HUES64 (cell line): ENCODE data around the gene RET.

Source experiments
- H3K27ac ChIP-seq: 2 replicates; pipeline ENCODE4 v1.7.0; 2013; ENCODE audit warnings: low read depth, low read length, inconsistent platforms
- H3K27me3 ChIP-seq: 2 replicates; pipeline ENCODE4 v1.6.1; 2013; ENCODE audit warnings: mild to moderate bottlenecking, low read length; ENCODE audit not compliant: insufficient read depth
- H3K36me3 ChIP-seq: 2 replicates; pipeline ENCODE4 v1.6.1; 2013; ENCODE audit warnings: mild to moderate bottlenecking, low read length; ENCODE audit not compliant: insufficient read depth
- H3K4me1 ChIP-seq: 2 replicates; pipeline ENCODE4 v1.6.1; 2013; ENCODE audit warnings: mild to moderate bottlenecking, low read length, moderate library complexity; ENCODE audit not compliant: insufficient read depth
- H3K4me3 ChIP-seq: 2 replicates; pipeline ENCODE4 v1.5.1; 2013; ENCODE audit warnings: mild to moderate bottlenecking, low read length, moderate library complexity
- H3K9ac ChIP-seq: 2 replicates; pipeline ENCODE4 v1.6.1; 2013; ENCODE audit warnings: mild to moderate bottlenecking, low read depth, low read length
- H3K9me3 ChIP-seq: 2 replicates; pipeline ENCODE4 v1.6.1; 2013; ENCODE audit warnings: low read depth, low read length; ENCODE audit not compliant: insufficient read depth
- WGBS: fragments of 150-250, 120-280 bp; methylation state at CpG from one replicate; pipeline ENCODE4 v1.1.7; 2013; ENCODE audit warnings: missing lambda C conversion rate; 5-methylcytosine and 5-hydroxymethylcytosine counted together

RET gene

DNA sequence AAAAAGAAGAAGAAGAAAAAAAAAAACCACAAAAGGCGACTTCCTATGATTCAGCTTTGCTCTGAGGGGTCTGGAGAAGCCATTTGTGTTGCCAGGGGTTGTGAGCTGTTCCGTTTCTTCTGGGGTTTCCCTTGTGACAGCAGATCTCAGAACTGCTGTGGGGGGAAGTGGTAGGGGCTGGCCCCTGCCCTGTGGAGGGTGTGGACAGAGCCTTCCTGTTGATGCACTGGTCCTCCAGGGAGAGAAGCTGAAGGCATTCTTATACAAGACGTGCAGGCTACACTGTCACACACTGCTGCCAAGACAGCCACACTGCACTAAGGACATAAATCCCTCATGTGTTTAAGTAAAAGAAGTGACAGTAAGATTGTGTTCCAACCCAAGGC is 44.1 kb downstream of the RET start:
- Histone ChIP-seq H3K36me3 (no peaks in the 10 kb centered on the region), H3K4me1 (no peaks in the 10 kb centered on the region), H3K27ac (no peak overlapping the region), H3K9ac (no peak overlapping the region), H3K27me3 (no peaks in the 10 kb centered on the region), H3K9me3 (no peaks in the 10 kb centered on the region), H3K4me3 (no peak overlapping the region)
- 85% methylated on average over 3 of the region's 3 CpGs for WGBS

DNA sequence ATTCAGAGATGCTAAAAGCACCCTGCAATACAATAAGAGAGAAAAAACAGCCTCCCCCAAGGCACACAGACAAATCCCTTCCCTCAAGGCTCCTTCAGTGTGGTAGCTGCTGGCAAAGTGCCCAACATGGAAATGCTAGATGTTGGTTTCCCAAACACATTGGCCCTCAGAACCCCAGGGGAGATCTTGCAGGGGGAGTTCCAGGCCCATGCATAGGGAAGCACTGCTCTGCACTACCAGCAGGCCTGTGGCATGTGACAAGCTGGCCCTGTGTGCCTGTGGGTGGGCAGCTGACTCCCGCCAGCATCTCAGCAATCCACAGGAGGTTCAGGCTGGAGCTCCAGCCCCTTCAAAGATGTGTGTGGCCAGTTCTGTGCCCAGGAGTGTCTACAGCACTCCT is 44.6 kb downstream of the RET start:
- no peaks in the 10 kb centered on the region for H3K27me3 ChIP-seq
- no peak overlapping the region for H3K9ac ChIP-seq
- no peak overlapping the region for H3K27ac ChIP-seq
- no peak overlapping the region for H3K4me3 ChIP-seq
- no peaks in the 10 kb centered on the region for H3K4me1 ChIP-seq
- H3K9me3 ChIP-seq: no peaks in the 10 kb centered on the region
- 96% methylated on average over 1 of the region's 1 CpG for WGBS
- no peaks in the 10 kb centered on the region for H3K36me3 ChIP-seq

DNA sequence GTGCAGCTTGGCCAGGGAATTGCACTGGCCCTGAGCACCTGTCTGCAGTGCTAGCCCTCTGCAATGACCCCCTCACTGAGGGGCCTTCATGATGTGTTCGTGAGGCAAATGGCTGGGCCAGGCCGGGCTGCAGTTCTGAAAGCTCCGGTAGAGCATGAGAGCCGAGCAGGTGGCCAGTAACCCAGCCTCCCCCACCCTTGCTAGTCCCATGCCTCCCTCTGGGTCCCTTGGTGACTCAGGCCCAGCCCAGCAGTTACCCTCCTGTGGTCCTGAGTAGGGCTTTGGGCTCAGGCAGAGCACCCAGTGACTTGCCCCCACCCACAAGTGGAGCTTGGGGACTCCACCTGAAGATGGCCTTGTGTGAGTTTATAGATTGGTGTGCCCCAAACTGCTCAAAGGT is 45.2 kb downstream of the RET start:
- Histone ChIP-seq H3K4me1 (no peaks in the 10 kb centered on the region), H3K27ac (no peak overlapping the region)
- WGBS: 93% methylated on average over 4 of the region's 4 CpGs

DNA sequence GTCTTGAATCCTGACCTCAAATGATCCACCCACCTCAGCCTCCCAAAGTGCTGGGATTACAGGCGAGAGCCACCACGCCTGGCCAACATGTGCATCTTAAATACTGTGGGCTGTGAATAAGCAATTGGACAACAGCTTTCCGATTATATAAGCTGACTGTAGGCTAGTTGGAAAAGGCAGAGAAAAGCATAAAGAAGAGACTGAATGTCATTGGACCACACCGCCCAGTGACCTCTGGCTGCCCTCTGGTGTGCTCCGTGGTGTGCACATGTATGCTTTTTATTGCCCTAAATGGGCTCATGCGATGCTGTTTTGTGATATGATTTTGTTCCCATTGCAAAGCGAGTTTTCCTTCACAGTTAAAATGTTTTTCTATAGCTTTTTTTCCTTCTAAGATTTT is 46.0 kb downstream of the RET start:
- 93% methylated on average over 7 of the region's 7 CpGs for WGBS
- H3K27ac ChIP-seq: no peak overlapping the region
- no peaks in the 10 kb centered on the region for H3K27me3 ChIP-seq

More for the DNA sequence above, 45.2 kb downstream of the RET start:
- Histone ChIP-seq H3K9ac (no peak overlapping the region), H3K36me3 (no peaks in the 10 kb centered on the region), H3K9me3 (no peaks in the 10 kb centered on the region), H3K27me3 (no peaks in the 10 kb centered on the region), H3K4me3 (no peak overlapping the region)

DNA sequence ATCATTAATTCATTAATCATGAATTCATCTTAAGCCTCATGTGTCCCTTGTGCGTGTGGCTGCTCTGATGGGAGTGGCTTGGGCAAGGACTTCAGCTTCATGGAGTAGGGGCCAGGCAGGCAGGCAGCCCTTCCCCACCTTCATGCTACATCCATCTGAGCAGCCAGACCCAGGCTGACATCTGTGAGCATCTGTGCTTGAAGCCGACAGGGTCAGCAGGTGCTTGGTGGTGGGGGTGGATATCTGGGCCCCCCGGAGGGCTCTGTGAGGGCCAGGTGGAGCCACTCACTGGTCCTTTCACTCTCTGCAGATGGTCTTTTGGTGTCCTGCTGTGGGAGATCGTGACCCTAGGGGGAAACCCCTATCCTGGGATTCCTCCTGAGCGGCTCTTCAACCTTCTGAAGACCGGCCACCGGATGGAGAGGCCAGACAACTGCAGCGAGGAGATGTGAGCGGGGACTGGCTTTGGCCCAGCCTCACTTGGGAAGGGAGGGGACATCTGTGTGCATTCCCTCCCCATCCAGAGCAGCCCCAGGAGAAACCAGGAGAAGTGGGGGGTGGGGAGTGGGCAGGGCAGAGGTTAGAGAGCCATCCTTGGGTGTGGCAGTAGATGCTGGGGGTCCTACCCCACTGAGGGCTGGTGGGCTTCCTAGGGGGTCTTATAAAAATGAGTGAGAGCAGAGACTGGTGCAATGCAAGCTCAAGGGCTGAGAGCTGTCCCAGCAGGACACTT is 46.7 kb downstream of the RET start:
- Histone ChIP-seq H3K9me3 (no peaks in the 10 kb centered on the region), H3K9ac (no peak overlapping the region), H3K27ac (no peak overlapping the region), H3K27me3 (no peaks in the 10 kb centered on the region), H3K36me3 (no peaks in the 10 kb centered on the region), H3K4me1 (no peaks in the 10 kb centered on the region), H3K4me3 (no peak overlapping the region)
- 96% methylated on average over 9 of the region's 9 CpGs for WGBS

More for the DNA sequence above, 46.0 kb downstream of the RET start:
- H3K36me3 ChIP-seq: no peaks in the 10 kb centered on the region
- no peaks in the 10 kb centered on the region for H3K4me1 ChIP-seq
- no peak overlapping the region for H3K4me3 ChIP-seq
- H3K9ac ChIP-seq: no peak overlapping the region
- H3K9me3 ChIP-seq: no peaks in the 10 kb centered on the region

DNA sequence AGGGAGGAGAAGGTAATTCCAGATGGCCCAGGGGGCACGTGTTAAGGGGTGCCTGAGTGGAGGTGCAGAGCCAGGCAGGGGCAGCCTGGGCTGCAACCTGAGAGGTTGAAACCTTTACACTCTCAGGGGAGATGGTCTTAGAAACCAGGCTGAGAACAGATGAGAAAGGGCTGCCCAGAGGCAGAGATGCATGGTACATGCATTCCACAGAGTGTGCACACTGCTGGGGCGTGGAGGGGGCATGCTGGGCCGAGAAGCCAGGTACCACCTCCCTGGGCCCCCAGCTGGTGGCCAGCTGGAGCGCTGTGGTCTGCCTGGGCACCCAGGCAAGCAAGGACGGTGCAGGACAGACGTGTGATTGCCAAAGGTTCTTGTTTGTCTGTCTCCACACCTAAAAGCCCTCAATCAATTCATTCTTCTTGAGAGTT is 47.2 kb downstream of the RET start:
- Histone ChIP-seq H3K27me3 (no peaks in the 10 kb centered on the region), H3K36me3 (no peaks in the 10 kb centered on the region), H3K9ac (no peak overlapping the region), H3K9me3 (no peaks in the 10 kb centered on the region), H3K4me3 (no peak overlapping the region), H3K27ac (no peak overlapping the region), H3K4me1 (0 out of 2 replicates have a peak, but pooled peaks cover 1% of the 10 kb centered on the region)
- WGBS: 93% methylated on average over 6 of the region's 6 CpGs

DNA sequence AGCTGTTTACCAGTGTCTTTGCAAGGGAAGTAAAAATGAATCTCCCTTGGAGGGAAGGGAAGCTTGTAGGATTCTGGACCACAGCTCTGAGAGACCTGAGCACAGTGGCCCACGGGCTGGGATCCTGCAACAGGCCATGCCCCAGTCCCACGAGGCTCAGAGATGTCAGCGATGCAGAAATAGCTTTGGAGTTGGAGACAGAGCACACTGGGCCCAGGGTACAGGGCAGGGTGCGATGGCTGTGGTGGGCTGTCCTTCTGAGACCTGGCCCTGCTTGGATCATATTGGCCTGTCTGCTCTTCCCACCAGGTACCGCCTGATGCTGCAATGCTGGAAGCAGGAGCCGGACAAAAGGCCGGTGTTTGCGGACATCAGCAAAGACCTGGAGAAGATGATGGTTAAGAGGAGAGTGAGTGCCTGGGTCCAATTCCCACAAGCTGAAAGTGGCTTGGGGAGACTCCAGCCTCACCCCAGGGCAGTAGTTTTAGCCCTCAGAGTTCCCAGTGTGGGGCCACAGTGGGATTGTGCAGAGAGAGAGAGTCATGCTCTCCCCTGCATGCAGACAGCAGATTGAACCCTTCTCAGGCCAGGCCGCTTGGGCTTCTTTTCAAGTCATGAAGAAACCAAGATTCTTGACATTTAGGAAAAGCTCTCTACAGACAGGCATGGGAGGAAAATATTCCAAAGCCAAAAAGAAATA is 47.9 kb downstream of the RET start:
- H3K4me3 ChIP-seq: no peak overlapping the region
- no peaks in the 10 kb centered on the region for H3K27me3 ChIP-seq
- no peaks in the 10 kb centered on the region for H3K9me3 ChIP-seq
- 0 out of 2 replicates have a peak, but pooled peaks cover 5% of the 10 kb centered on the region for H3K4me1 ChIP-seq
- 86% methylated on average over 9 of the region's 9 CpGs for WGBS
- no peak overlapping the region for H3K9ac ChIP-seq
- H3K36me3 ChIP-seq: no peaks in the 10 kb centered on the region
- H3K27ac ChIP-seq: no peak overlapping the region

DNA sequence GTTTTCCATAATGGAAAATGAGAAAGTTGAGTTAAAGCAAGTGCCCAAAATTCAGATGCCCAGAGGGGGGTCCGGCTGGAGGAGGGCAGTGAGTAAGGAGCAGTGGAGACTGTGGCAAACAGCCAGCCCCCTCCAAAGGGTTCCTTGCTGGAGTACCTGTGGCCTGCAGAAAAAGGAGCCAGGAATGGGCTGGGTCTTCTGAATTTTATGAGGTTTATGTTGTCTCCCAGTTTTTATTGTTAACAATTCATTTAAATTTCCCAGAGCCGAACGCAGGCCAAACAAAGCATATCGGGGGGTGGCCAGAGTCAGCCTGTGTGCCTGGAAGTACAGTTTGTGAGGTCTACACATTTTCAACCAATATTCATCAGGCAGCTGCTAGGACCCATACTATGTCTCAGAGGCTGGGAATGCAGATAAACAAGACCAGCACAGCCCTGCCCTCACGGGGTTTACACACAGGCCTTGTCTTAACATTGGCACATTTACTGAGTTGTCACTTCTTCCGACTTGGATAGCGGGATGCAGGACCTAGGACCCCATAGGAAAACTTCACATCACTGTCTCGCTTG is 48.5 kb downstream of the RET start:
- Histone ChIP-seq H3K9me3 (no peaks in the 10 kb centered on the region), H3K27me3 (no peaks in the 10 kb centered on the region), H3K9ac (no peak overlapping the region), H3K36me3 (no peaks in the 10 kb centered on the region), H3K27ac (no peak overlapping the region), H3K4me3 (no peak overlapping the region), H3K4me1 (0 out of 2 replicates have a peak, but pooled peaks cover 5% of the 10 kb centered on the region)
- 96% methylated on average over 8 of the region's 8 CpGs for WGBS

DNA sequence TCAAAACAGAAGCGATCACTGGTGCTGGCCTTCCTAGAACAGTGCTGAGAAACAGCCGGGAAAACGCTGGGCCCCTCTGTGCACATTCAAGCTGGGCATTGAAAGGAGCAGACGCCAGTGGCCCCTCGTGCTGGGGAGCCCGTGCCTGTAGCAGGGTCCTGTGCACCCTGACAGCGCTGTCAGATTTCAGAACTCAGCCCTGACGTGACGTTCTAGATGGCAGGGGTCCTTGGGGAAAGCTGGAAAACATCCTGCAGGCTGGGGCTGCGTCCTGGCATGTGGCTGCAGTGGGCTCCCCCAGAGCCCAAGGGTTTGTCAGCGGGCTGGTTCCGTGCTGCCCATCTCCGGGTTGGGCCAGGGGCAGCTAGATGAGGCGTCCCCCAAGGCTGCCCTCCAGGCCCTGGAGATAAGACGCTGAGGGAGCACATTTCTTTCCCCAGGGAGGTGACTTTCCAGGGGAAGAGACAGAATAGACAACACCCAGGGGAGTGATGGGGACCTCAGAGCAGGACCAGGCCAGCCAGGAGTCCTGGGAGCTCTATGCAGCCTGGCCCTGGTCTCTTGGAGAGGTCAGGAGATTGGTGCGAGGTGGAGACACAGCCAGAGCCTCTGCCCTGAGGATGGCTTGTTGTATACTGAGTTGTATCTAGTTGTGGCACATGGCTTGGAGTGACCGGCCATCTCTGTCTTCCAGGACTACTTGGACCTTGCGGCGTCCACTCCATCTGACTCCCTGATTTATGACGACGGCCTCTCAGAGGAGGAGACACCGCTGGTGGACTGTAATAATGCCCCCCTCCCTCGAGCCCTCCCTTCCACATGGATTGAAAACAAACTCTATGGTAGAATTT is 49.2 kb downstream of the RET start:
- H3K27me3 ChIP-seq: no peaks in the 10 kb centered on the region
- H3K4me3 ChIP-seq: no peak overlapping the region
- no peak overlapping the region for H3K27ac ChIP-seq
- no peaks in the 10 kb centered on the region for H3K36me3 ChIP-seq
- WGBS: 92% methylated on average over 23 of the region's 23 CpGs
- no peaks in the 10 kb centered on the region for H3K9me3 ChIP-seq
- 0 out of 2 replicates have a peak, but pooled peaks cover 5% of the 10 kb centered on the region for H3K4me1 ChIP-seq
- no peak overlapping the region for H3K9ac ChIP-seq

DNA sequence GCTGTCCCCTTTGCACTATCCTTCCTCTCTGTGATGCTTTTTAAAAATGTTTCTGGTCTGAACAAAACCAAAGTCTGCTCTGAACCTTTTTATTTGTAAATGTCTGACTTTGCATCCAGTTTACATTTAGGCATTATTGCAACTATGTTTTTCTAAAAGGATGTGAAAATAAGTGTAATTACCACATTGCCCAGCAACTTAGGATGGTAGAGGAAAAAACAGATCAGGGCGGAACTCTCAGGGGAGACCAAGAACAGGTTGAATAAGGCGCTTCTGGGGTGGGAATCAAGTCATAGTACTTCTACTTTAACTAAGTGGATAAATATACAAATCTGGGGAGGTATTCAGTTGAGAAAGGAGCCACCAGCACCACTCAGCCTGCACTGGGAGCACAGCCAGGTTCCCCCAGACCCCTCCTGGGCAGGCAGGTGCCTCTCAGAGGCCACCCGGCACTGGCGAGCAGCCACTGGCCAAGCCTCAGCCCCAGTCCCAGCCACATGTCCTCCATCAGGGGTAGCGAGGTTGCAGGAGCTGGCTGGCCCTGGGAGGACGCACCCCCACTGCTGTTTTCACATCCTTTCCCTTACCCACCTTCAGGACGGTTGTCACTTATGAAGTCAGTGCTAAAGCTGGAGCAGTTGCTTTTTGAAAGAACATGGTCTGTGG is 50.0 kb downstream of the RET start:
- H3K27ac ChIP-seq: no peak overlapping the region
- H3K4me3 ChIP-seq: no peak overlapping the region
- no peaks in the 10 kb centered on the region for H3K36me3 ChIP-seq
- WGBS: 94% methylated on average over 6 of the region's 7 CpGs
- 0 out of 2 replicates have a peak, but pooled peaks cover 5% of the 10 kb centered on the region for H3K4me1 ChIP-seq
- no peaks in the 10 kb centered on the region for H3K27me3 ChIP-seq
- no peak overlapping the region for H3K9ac ChIP-seq
- H3K9me3 ChIP-seq: no peaks in the 10 kb centered on the region
